Medulla oblongata (tissue), 1 donor: ENCODE measurements around the gene GAS2L2.

ENCODE experiments used
- DNase-seq: peaks from one replicate; pipeline ENCODE4 v3.0.0-alpha.2; 2015; ENCODE audit errors: extremely low spot score

The GAS2L2 gene

GRCh38 chr17:35695613-35696012 lies 57.4 kb downstream of the GAS2L2 start:
- no peak for DNase-seq

DNA sequence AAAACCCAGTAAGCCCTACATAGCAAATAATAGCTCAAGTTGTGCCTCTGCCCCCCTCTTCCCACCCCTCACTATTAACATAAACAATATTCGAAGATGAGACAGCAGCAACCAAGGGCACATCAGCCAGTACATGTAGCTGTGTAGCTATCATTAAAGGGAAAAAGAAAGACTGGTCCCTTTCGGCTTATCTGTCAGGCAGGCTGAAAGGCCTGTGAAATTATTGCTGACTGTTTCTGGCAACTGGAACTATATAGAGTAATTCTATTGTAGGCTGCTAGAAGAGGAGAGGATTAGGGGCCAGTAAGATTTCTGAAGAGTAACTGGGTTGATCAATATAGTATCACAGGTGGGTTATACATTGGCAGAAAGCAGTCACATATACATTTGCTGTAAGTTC lies 58.1 kb downstream of the GAS2L2 start:
- no peak for DNase-seq
